Measurements from ENCODE around the gene HSF4.

The HSF4 gene

DNA sequence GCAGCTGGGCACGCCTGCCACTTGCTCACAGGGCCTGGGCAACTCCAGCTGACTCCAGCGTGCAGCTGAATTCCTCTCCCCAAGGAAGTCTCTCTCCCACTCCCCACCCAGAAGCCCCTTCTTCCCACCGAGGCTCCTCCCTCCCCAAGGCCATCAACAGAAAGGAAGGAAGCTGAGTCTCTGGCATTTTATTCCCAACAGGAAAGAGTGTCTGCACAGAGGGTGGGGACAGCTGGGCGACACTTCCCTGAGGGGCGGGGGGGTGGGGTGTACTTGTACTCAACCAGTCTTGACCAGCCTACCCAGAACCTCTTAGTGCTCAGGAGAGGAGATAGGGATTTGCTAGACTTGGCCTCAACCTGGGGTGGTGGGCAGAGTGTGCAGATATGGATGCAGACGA is 25.5 kb downstream of the HSF4 start, which contains the start of gene EXOC3L1:
EXOC3L1 (minus strand) TSS at position 96 of the 400 bp plus-strand sequence. CDS start 460 bp downstream, outside the sequence.
- FAIRE-seq: no peak
- no peak for DNase-seq (ENCODE audit: insufficient read length, low spot score)
- no peak for TF ChIP-seq POLR2A (IDR thresholded peaks at IDR 0.05; ENCODE audit: low read depth, low read length)

GRCh38 chr16:67190448-67191399 is 26.2 kb downstream of the HSF4 start:
- no peak for TF ChIP-seq POLR2A (IDR thresholded peaks at IDR 0.05; ENCODE audit: low read depth, low read length)
- no peak for DNase-seq (ENCODE audit: insufficient read length, low spot score)
- no peak for FAIRE-seq

- TF ChIP-seq POLR2A (IDR thresholded peaks at IDR 0.05; ENCODE audit: low read depth, low read length): no peak
- FAIRE-seq: no peak
- DNase-seq (ENCODE audit: insufficient read length, low spot score): no peak
Observed at GRCh38 chr16:67191411-67191994, 27.0 kb downstream of the HSF4 start.

- DNase-seq (ENCODE audit: insufficient read length, low spot score) (peak; percentile 96), FAIRE-seq (no peak)
- peak; percentile 73 for TF ChIP-seq POLR2A (IDR thresholded peaks at IDR 0.05; ENCODE audit: low read depth, low read length)
Observed at GRCh38 chr16:67191995-67192681, 27.6 kb downstream of the HSF4 start, which contains the start of gene E2F4. E2F4 (plus strand) TSS chr16:67192155; CDS start chr16:67192228, 73 bp downstream.

DNA sequence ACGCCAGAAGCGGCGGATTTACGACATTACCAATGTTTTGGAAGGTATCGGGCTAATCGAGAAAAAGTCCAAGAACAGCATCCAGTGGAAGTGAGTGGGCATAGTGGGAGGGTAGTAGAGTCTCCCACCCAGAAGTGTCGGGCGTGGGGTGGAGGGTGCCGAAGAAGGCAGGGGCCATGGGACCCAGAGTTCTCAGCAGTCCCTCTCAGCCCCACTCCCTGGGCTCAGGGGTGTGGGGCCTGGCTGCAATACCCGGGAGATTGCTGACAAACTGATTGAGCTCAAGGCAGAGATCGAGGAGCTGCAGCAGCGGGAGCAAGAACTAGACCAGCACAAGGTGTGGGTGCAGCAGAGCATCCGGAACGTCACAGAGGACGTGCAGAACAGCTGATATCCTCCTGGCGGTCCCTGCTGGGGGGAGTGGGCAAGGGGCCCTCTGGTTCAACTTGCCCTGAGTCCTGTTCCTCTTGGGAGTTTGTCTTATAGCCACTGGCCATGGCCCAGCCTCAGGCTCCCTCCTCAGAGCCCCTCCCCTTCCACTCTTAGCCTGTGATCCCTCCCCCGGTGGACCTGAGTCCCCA is 28.3 kb downstream of the HSF4 start:
- TF ChIP-seq POLR2A (IDR thresholded peaks at IDR 0.05; ENCODE audit: low read depth, low read length): no peak
- FAIRE-seq (no peak), DNase-seq (ENCODE audit: insufficient read length, low spot score) (no peak)

DNA sequence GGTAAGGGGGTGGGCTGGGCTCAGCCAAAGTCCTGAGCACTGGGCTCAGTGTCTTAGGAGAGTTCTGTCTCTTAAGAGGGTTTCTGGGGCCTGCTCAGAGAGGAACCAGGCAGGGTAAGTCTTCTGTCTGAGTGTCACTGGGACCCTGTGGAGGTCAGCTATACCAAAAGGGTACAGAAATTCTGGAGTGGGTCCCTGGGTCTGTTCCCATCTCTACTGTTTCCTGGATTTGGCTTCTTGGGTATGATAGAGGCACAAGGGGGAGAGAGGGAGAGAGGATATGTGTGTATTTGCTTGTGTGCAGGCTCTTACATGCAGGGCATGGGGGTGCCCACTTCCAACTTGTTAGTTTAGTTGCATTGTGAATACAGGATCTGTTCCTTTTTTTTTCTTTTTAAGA is 29.0 kb downstream of the HSF4 start:
- DNase-seq (ENCODE audit: insufficient read length, low spot score) (no peak), FAIRE-seq (no peak)
- TF ChIP-seq POLR2A (IDR thresholded peaks at IDR 0.05; ENCODE audit: low read depth, low read length): no peak

- TF ChIP-seq POLR2A (IDR thresholded peaks at IDR 0.05; ENCODE audit: low read depth, low read length): no peak
- FAIRE-seq: no peak
- no peak for DNase-seq (ENCODE audit: insufficient read length, low spot score)
Observed at GRCh38 chr16:67194260-67194659, 29.7 kb downstream of the HSF4 start.

DNA sequence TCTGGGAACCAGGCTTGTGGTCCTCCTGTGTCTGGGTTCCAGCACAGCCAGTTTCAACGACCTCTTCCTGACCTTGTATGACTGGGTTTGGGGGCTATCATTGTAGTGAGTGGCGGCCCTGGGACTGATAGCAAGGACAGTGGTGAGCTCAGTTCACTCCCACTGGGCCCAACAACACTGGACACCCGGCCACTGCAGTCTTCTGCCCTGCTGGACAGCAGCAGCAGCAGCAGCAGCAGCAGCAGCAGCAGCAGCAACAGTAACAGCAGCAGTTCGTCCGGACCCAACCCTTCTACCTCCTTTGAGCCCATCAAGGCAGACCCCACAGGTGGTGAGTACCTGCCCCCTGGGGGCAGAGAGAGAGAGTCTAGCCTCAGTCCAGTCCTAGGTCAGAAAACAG is 31.1 kb downstream of the HSF4 start:
- no peak for TF ChIP-seq POLR2A (IDR thresholded peaks at IDR 0.05; ENCODE audit: low read depth, low read length)
- FAIRE-seq (no peak), DNase-seq (ENCODE audit: insufficient read length, low spot score) (no peak)

DNA sequence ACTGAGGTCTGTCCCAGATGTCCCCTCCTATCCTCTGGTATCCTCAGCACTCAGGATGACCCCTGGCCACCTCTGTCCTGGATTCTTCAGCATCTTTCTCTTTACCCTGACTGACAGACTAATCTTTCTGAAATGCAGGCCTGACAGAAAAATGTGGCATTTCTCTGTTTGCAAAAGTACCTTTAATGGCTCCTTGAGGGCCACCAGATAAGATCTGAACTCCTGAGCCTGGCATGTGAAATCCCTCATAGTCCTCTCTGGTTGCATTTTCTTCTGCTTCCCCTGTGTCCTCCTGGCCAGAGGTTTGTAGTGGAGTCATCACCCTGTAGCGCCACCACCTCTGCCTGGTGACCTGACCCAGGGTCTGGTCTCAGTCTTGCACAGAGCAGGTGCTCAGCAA is 32.3 kb downstream of the HSF4 start:
- no peak for TF ChIP-seq POLR2A (IDR thresholded peaks at IDR 0.05; ENCODE audit: low read depth, low read length)
- DNase-seq (ENCODE audit: insufficient read length, low spot score) (no peak), FAIRE-seq (no peak)

DNA sequence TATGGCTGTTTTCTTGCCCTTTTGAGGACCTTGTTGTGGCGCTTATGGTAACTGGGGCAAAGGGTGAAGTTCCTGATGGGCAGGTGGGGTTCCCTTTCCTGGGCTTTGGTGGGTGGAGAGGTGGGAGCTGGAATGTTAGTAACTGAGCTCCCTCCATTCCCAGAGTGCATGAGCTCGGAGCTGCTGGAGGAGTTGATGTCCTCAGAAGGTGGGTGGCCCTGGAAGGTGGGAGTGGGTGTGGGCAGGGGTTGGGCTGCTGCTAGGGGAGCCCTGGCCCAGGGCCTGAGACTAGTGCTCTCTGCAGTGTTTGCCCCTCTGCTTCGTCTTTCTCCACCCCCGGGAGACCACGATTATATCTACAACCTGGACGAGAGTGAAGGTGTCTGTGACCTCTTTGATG is 33.2 kb downstream of the HSF4 start:
- FAIRE-seq: no peak
- no peak for TF ChIP-seq POLR2A (IDR thresholded peaks at IDR 0.05; ENCODE audit: low read depth, low read length)

DNA sequence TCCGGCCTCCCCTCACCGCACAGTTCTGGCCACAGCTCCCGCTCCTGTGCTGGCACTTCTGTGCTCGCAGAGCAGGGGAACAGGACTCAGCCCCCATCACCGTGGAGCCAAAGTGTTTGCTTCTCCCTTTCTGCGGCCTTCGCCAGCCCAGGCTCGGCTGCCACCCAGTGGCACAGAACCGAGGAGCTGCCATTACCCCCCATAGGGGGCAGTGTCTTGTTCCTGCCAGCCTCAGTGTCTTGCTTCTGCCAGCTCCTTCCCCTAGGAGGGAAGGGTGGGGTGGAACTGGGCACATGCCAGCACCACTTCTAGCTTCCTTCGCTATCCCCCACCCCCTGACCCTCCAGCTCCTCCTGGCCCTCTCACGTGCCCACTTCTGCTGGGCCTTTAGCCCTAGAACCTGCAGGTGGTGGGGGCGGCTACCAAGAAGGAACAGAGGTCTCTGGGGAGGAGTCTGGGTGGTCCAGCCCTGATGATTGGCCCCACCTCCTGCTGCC is 33.7 kb downstream of the HSF4 start:
- FAIRE-seq: no peak
- no peak for TF ChIP-seq POLR2A (IDR thresholded peaks at IDR 0.05; ENCODE audit: low read depth, low read length)
- no peak for DNase-seq (ENCODE audit: insufficient read length, low spot score)

More for the DNA sequence above, 33.2 kb downstream of the HSF4 start:
- no peak for DNase-seq (ENCODE audit: insufficient read length, low spot score)

DNA sequence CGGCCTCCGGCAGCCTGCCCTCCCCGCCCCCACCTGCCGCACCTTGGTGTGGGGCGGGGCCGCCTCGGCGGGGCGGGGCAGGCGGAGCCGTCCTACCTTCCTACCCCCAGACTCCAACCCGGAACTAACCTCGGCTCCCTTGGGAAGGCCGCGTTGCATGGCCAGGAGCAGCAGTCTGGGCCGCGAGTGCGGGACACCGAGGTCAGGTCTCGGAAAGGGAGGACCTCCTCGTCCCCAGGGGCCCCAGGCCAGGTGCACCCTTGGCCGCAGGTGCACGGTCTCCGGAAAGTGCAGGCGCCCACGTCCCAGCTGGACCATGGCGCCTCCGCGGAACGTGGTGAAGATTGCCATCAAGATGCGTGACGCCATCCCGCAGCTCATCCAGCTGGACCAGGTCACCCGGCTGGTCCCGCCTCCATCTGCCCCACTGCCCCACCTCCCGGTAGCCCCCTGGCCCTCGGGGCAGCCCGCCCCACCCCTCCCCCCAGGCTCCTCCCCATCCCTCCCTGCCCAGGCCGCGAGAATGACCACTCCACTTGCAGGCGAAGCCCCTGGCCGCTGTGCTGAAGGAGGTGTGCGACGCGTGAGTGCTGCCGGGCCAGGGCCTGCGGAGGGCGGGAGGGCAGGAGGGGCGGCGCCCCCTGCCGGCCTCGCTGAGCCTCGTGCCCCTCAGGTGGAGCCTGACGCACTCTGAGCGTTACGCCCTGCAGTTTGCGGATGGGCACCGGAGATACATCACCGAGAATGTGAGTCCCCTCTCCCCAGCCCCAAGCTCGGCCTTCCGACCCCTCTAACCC is 34.7 kb downstream of the HSF4 start, which contains the start of gene ELMO3:
ELMO3 (plus strand) TSS at position 121 of the 797 bp plus-strand sequence; CDS start at position 317, 196 bp downstream.
- FAIRE-seq: no peak
- DNase-seq (ENCODE audit: insufficient read length, low spot score): no peak
- no peak for TF ChIP-seq POLR2A (IDR thresholded peaks at IDR 0.05; ENCODE audit: low read depth, low read length)

DNA sequence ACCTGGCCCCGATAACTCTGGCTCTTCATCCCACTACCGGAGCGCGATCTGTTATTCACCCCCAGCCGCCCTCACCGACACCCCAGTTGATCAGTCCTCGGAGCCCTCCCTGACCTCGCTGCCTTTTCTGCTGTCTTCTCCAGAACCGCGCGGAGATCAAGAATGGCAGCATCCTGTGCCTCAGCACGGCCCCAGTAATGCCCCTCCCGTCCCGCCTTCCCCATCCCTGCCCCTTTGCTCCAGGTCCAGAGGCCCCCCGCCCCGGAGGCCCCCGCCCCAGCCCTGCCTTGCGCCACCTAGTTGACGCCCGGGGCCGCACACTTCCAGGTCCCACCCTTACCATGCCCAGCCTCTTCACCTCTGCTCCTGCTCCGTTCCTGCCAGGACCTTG is 35.3 kb downstream of the HSF4 start:
- no peak for DNase-seq (ENCODE audit: insufficient read length, low spot score)
- TF ChIP-seq POLR2A (IDR thresholded peaks at IDR 0.05; ENCODE audit: low read depth, low read length): no peak
- FAIRE-seq: no peak

Measured in H54 (cell line).